GM12865 (cell line): ENCODE results near the gene HOMER2.
"Not testable (repeated sequence)": the region's sequence is repeated elsewhere in the genome, so short reads cannot be mapped to it uniquely, and the experiment has no call there.

Experiments
- DNase-seq: peaks from one replicate; pipeline ENCODE4 v3.0.0; 2010; ENCODE audit warnings: low read depth
- H3K4me3 ChIP-seq: 2 replicates; pipeline ENCODE4 v1.5.1; 2011; ENCODE audit warnings: mild to moderate bottlenecking, low read depth, low read length, control low read depth
- CTCF ChIP-seq: IDR thresholded peaks from 2 replicates; pipeline ENCODE4 v1.5.1; 2011; ENCODE audit warnings: low read length, control low read depth, low read depth, inconsistent platforms; ENCODE audit not compliant: insufficient read depth; ENCODE audit errors: missing control alignments

HOMER2 gene

GRCh38 chr15:82952158-82953081 lies at the start of gene HOMER2:
HOMER2 (minus strand) TSS chr15:82952720; CDS start chr15:82952535, 185 bp downstream.
- no peak for DNase-seq
- no peak for TF ChIP-seq CTCF
- H3K4me3 ChIP-seq: no peak within 1 kb of the TSS

DNA sequence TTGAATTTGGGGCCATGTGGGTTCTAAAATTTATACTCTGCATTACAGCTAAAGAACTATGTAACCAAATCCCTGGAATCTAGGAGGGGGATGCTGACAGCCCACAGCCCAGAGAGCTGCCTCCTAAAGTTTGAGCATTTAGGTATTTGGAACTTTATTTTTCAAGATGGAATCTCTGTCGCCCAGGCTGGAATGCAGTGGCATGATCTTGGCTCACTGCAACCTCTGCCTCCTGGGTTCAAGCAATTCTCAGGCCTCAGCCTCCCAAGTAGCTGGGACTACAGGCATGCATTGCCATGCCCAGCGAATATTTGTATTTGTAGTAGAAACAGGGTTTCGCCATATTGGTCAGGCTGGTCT lies 48.1 kb upstream of the HOMER2 start:
- not testable (repeated sequence) for DNase-seq, H3K4me3 ChIP-seq

DNA sequence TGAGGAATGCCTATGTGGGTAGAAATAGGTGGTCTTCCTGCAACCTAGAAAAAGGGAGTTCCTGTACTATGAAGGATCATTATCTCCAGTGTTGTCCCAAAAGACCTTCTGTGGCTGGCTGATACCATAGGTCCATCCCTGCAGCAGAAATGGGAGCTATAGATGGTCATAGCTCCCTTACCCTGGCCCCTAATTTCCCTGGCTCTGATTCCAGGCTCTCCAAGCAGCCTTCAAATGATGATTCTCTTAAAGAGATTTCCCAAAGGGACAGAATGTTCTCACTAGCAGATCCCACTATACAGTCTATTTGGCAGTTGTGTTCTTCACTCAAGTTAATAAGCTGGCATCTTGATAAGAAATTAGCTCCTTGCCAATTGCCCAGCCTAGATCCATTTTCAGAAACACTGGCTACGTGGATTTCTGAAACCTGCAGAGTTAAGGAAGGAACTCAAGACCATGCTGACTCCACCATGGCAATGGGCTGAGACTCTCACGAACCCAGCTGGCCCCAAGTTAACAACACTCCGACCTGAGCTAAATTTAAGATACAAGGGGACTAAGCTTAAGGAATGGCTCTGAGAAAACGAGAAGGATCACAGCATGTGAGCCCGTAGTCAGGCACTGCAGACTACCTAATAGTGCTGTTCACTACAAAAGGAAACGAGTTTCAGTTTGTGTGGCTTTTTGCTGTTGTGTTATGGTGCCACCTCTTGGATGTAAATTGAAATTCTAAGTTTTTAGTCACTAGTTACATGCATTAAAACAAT lies 47.6 kb upstream of the HOMER2 start:
- H3K4me3 ChIP-seq: no peak overlapping the region
- peak; percentile 71 for DNase-seq
- peak; percentile 51 for TF ChIP-seq CTCF

GRCh38 chr15:82999426-82999825 lies 46.9 kb upstream of the HOMER2 start:
- TF ChIP-seq CTCF: no peak
- no peak for DNase-seq
- H3K4me3 ChIP-seq: no peak overlapping the region

- no peak overlapping the region for H3K4me3 ChIP-seq
- no peak for TF ChIP-seq CTCF
- DNase-seq: no peak
Observed at GRCh38 chr15:82995938-82996337, 43.4 kb upstream of the HOMER2 start.

DNA sequence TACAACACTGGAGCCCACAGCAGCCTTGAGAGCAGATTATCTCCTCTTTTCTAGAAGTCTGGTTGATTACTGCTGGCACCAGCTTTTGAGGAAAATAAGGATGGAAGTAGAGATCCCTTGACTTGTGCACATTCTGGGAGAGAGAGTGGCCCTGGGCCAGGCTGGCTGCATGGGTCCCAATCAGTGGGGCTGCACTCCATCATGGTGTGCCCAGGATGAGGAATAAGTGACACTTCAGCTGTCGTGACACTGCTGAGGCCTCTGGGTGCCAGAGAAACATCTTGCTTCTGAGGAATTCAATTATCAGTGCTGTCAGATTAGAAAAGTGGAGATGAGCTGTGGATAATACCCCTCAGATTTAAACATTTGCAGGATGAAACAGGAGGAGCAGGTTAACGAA lies 42.6 kb upstream of the HOMER2 start:
- TF ChIP-seq CTCF: no peak
- DNase-seq: no peak
- H3K4me3 ChIP-seq: no peak overlapping the region

DNA sequence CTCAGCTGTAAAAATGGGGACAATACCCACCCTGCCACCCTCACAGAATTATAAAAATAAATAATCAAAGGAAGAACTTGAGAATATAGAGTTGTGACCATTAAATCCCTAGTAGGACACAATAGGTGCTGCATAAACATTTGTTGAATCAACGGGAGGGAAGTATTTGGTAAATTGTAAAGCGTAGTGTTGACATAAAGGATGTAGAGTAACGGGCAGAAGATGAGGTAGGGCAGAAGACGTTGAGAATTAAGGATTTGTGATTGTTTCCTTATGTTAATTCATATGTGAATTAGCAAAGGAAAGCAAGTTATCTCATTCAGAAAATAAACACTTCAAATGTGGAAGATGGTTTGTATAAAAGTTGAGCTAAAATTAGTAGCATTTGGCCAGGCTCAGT lies 40.6 kb upstream of the HOMER2 start:
- no peak for TF ChIP-seq CTCF
- DNase-seq: no peak
- no peak overlapping the region for H3K4me3 ChIP-seq
